Measurements from ENCODE around the gene TBX19.

DNA sequence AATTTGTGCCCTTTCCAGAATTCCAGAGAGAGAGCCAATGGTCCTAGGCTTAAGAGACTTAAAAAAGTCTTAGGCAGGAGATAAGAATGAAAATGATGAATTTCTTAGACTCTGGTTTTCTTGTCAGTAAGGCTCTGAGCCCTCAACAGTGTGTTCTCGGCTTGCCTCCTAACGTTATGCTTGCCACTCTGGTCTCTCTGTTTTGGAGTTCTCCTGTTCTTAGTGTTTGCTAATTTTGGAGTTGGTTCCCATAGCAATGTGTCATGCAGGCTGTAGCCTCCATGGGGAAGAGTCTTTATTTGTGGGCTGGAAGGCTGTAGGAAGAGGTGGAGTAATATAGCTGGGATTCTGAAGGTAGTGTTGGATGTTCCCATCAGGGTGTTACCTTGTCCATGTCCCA lies 19.9 kb downstream of the TBX19 start:
- no peak for TF ChIP-seq EP300 (IDR thresholded peaks at IDR 0.05)
- no peak for TF ChIP-seq CTCF (IDR thresholded peaks at IDR 0.05)

All from gastroesophageal sphincter (tissue), 3 donors.